Endothelial cell of umbilical vein (primary cell): ENCODE measurements around the gene ZG16B. TPM values are rescaled to one million over a fixed set of nuclear protein-coding genes. Genes with fewer than 3 reads are reported as not detected.

Source experiments
- BruUV-seq: library from RNA; stranded (reverse); fragments of 400-500 nt; replicated peaks from 2 replicates; lab custom pipeline; 2021; lab: Mats Ljungman, UMichigan
- CTCF ChIA-PET: fragments of 300-600, 350-600 bp; sonication (Branson Sonifier 250); formaldehyde crosslinking; loops from one replicate; lab custom pipeline; 2021; ENCODE audit warnings: antibody characterized with exemption, inconsistent platforms; lab: Charles Lee
- POLR2A ChIA-PET: fragments of 300-600, 350-600 bp; sonication (Branson Sonifier 250); formaldehyde crosslinking; loops from one replicate; lab custom pipeline; 2021; ENCODE audit warnings: antibody characterized with exemption, inconsistent platforms; lab: Charles Lee
- DNase-seq: peaks from one replicate; pipeline ENCODE4 v3.0.0-alpha.2; 2011; ENCODE audit warnings: low read depth, low spot score
- FAIRE-seq: peaks from 2 replicates; lab custom pipeline; 2011; peaks lifted over from hg19 to GRCh38; lab: Jason Lieb, UNC
- H2AFZ ChIP-seq: 2 replicates; pipeline ENCODE4 v1.6.0; 2012; ENCODE audit warnings: low read depth, low read length, control low read depth, inconsistent platforms
- H3K27ac ChIP-seq: 2 replicates; pipeline ENCODE4 v1.5.1; 2011; ENCODE audit warnings: low read depth, mild to moderate bottlenecking, control low read depth, low read length, moderate library complexity; ENCODE audit not compliant: insufficient read depth
- H3K27me3 ChIP-seq, 2 experiments: 2 replicates each; pipeline versions ENCODE4 v1.6.0 to v1.6.1; 2011; ENCODE audit warnings: low read length in 2 of 2, mixed read lengths in 1 of 2; ENCODE audit not compliant: control insufficient read depth in 2 of 2, insufficient read depth in 2 of 2
- H3K36me3 ChIP-seq, 2 experiments: 2 replicates in 1 of 2; 3 replicates in 1 of 2; pipeline ENCODE4 v1.5.1; 2011; ENCODE audit warnings: low read length in 2 of 2, mild to moderate bottlenecking in 1 of 2, moderate library complexity in 1 of 2; ENCODE audit not compliant: control insufficient read depth in 2 of 2, insufficient read depth in 2 of 2; ENCODE audit errors: extremely low read depth in 1 of 2
- H3K4me1 ChIP-seq: 3 replicates; pipeline ENCODE4 v1.5.1; 2011; ENCODE audit warnings: mild to moderate bottlenecking, low read length; ENCODE audit not compliant: control insufficient read depth, insufficient read depth; ENCODE audit errors: extremely low read depth
- H3K4me2 ChIP-seq: 2 replicates; pipeline ENCODE4 v1.6.1; 2011; ENCODE audit warnings: low read length, control low read depth, mixed read lengths; ENCODE audit not compliant: insufficient read depth
- H3K4me3 ChIP-seq, 3 experiments: fragments of 200-600 bp in 1 of 3; sonication (generic), shearing (Covaris generic) in 1 of 3; replicated peaks in 1 of 3; 2 replicates each; pipeline ENCODE4 v1.5.1; 2011 to 2016; ENCODE audit warnings: control low read depth in 3 of 3, low read length in 3 of 3, mild to moderate bottlenecking in 2 of 3, inconsistent platforms in 1 of 3, low read depth in 1 of 3, moderate library complexity in 1 of 3; ENCODE audit not compliant: insufficient read depth in 1 of 3
- H3K79me2 ChIP-seq: 2 replicates; pipeline ENCODE4 v1.6.0; 2012; ENCODE audit warnings: low read length, inconsistent platforms; ENCODE audit not compliant: control insufficient read depth, insufficient read depth
- H3K9ac ChIP-seq: replicated peaks from 2 replicates; pipeline ENCODE3; 2011; ENCODE audit warnings: low read length, control low read depth; ENCODE audit not compliant: insufficient read depth; ENCODE audit errors: extremely low read depth
- H3K9me1 ChIP-seq: replicated peaks from 3 replicates; pipeline ENCODE4 v1.6.0; 2011; ENCODE audit warnings: mild to moderate bottlenecking, low read length; ENCODE audit not compliant: control insufficient read depth, insufficient read depth; ENCODE audit errors: extremely low read depth
- H3K9me3 ChIP-seq: replicated peaks from 2 replicates; pipeline ENCODE4 v1.5.1; 2012; ENCODE audit warnings: low read length, inconsistent platforms; ENCODE audit not compliant: control insufficient read depth, insufficient read depth
- H4K20me1 ChIP-seq: replicated peaks from 2 replicates; pipeline ENCODE3; 2011; ENCODE audit warnings: mild to moderate bottlenecking, low read length; ENCODE audit not compliant: control insufficient read depth, insufficient read depth; ENCODE audit errors: extremely low read depth
- CTCF ChIP-seq, 2 donors: IDR thresholded peaks; 1 replicate in 1 of 2; 2 replicates in 1 of 2; pipeline ENCODE4 v1.5.1; 2011; ENCODE audit warnings: low read length in 2 of 2, mild to moderate bottlenecking in 2 of 2, moderate library complexity in 2 of 2, control low read depth in 1 of 2, inconsistent platforms in 1 of 2, low read depth in 1 of 2; ENCODE audit not compliant: insufficient read depth in 1 of 2; ENCODE audit errors: extremely low read depth in 1 of 2
- EZH2 ChIP-seq: IDR thresholded peaks from 2 replicates; pipeline ENCODE4 v1.6.1; 2012; ENCODE audit warnings: borderline replicate concordance, low read depth, mild to moderate bottlenecking, moderate library complexity, low read length, inconsistent platforms; ENCODE audit not compliant: severe bottlenecking
- FOS ChIP-seq: IDR thresholded peaks from 2 replicates; pipeline ENCODE4 v1.6.1; 2011; ENCODE audit warnings: mild to moderate bottlenecking, low read length, moderate library complexity, borderline replicate concordance; ENCODE audit not compliant: insufficient read depth
- GATA2 ChIP-seq: IDR thresholded peaks from 2 replicates; pipeline ENCODE4 v1.7.0; 2011; ENCODE audit warnings: low read depth, mild to moderate bottlenecking, moderate library complexity, mixed read lengths, low read length; ENCODE audit not compliant: insufficient read length, insufficient read depth
- JUN ChIP-seq: IDR thresholded peaks from 2 replicates; pipeline ENCODE4 v1.6.1; 2011; ENCODE audit warnings: borderline replicate concordance, low read depth; ENCODE audit not compliant: insufficient read length, insufficient read depth
- MYC ChIP-seq: IDR thresholded peaks from one replicate; pipeline ENCODE4 v1.6.1; 2011; ENCODE audit warnings: mild to moderate bottlenecking, low read depth, low read length
- POLR2A ChIP-seq: IDR thresholded peaks from 2 replicates; pipeline ENCODE4 v1.6.1; 2012; ENCODE audit warnings: low read depth, mild to moderate bottlenecking, control low read depth, low read length
- POLR2AphosphoS5 ChIP-seq: IDR thresholded peaks from 2 replicates; pipeline ENCODE4 v1.6.1; 2012; ENCODE audit warnings: low read depth, mild to moderate bottlenecking, control low read depth, low read length, moderate library complexity; ENCODE audit not compliant: insufficient read depth
- dilution Hi-C: fragments of 300-500 bp; cut with MboI; formaldehyde crosslinking; loops from one replicate; pipeline ENCODE4 v1.15.0; 2019; ENCODE audit warnings: low sequenced_read_pairs; ENCODE audit not compliant: extremely low pct_ligation_motif_present
- intact Hi-C: fragments of 100-400 bp; cut with micrococcal nuclease; formaldehyde crosslinking; loops from one replicate; pipeline ENCODE4 v1.10.0; 2022
- polyA plus RNA-seq, 4 experiments: library from polyadenylated mRNA; depleted of rRNA in 3 of 4; stranded (reverse) in 3 of 4; unstranded in 1 of 4; fragments of >200 nt; gene quantifications; 2 replicates each; pipeline versions ENCODE4 v1.2.1 to v1.2.3, GENCODE V29; 2011 to 2012; ENCODE audit warnings: missing spikeins in 1 of 4
- total RNA-seq: library from RNA; stranded (reverse); gene quantifications from 2 replicates; pipeline ENCODE4 v1.2.3, GENCODE V29; 2021
- TF ChIP-seq, protein P1 (sequence below): IDR thresholded peaks from 2 replicates; pipeline ENCODE4 v1.6.1; 2011; ENCODE audit not compliant: insufficient read depth, insufficient read length

ZG16B gene
- total and polyA plus RNA-seq, 2 donors (not counting 3 experiments of a cell fraction or from before 2014, with no cell fraction given) = 0.22 TPM; not detected in 1

DNA sequence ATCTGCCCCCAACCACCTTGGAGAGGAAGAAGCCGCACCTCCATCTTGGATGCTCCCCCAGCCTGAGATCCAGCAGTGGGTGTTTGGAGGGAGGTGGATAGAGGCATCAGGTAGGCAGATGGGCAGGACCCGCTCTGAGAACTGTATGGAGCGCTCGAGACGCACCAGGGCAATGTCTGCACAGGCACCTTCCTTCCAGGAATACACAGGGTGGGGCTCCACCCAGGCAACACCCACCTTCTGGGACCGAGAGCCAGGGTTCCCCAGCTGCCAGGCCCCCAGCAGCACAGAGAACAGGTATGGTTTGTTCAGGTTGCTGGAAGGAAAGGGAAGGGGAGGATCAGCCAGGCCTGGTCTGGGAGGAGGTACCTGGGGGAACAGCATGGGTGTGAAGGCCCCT is 25.4 kb downstream of the ZG16B start:
- no peak for DNase-seq
- Histone ChIP-seq H3K4me1 (no peaks in the 10 kb centered on the region), H2AFZ (no peak overlapping the region), H3K79me2 (no peaks in the 10 kb centered on the region), H3K4me2 (no peak overlapping the region), H3K9ac (no peak overlapping the region), H3K27ac (no peak overlapping the region), H3K27me3 (peaks cover 2 to 7% of the 10 kb centered on the region in 2 experiments), H4K20me1 (no peaks in the 10 kb centered on the region), H3K36me3 (no peaks in the 10 kb centered on the region), H3K4me3 (no peak overlapping the region), H3K9me1 (no peaks in the 10 kb centered on the region), H3K9me3 (peaks cover 2% of the 10 kb centered on the region)
- BruUV-seq = no TSS peak
- CTCF ChIA-PET = interaction anchor here (1.1 to 2.7 kb wide), 3 partner anchors 13 to 71 kb away, joined by 5 to 11 read pairs (median 10); no protein-coding TSS in a partner anchor
- no peak for FAIRE-seq
- TF ChIP-seq FOS = no peak
- TF ChIP-seq EZH2 = no peak
- no peak for TF ChIP-seq GATA2
- no peak for TF ChIP-seq CTCF (IDR thresholded peaks at IDR 0.05; ENCODE audit: extremely low read depth in 1 of 2, insufficient read depth in 1 of 2, low read depth in 1 of 2, low read length in 2 of 2)
- TF ChIP-seq, protein P1, sequence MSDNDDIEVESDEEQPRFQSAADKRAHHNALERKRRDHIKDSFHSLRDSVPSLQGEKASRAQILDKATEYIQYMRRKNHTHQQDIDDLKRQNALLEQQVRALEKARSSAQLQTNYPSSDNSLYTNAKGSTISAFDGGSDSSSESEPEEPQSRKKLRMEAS = no peak
- no peak for TF ChIP-seq POLR2A
- no peak for TF ChIP-seq POLR2AphosphoS5
- TF ChIP-seq MYC = no peak
- TF ChIP-seq JUN = no peak
- dilution Hi-C loops = no loop called here
- intact Hi-C loops = no loop called here
- POLR2A ChIA-PET = no interaction called here
